Measurements from ENCODE around the gene ARRB1. TPM values are rescaled to one million over a fixed set of nuclear protein-coding genes. Genes with fewer than 3 reads are reported as not detected.

Gene ARRB1
- total RNA-seq, result 24.3 and 28.3 TPM in 2 replicates

GRCh38 chr11:75351541-75351790, at the start of gene ARRB1:
Gene ARRB1 (minus strand): TSS chr11:75351661. CDS start chr11:75351607, 54 bp downstream.

GRCh38 chr11:75399344-75400145, 48.1 kb upstream of the ARRB1 start, which contains the start of gene RPS3:
Gene RPS3 (plus strand): TSS chr11:75399518. CDS start chr11:75399548, 30 bp downstream.

DNA sequence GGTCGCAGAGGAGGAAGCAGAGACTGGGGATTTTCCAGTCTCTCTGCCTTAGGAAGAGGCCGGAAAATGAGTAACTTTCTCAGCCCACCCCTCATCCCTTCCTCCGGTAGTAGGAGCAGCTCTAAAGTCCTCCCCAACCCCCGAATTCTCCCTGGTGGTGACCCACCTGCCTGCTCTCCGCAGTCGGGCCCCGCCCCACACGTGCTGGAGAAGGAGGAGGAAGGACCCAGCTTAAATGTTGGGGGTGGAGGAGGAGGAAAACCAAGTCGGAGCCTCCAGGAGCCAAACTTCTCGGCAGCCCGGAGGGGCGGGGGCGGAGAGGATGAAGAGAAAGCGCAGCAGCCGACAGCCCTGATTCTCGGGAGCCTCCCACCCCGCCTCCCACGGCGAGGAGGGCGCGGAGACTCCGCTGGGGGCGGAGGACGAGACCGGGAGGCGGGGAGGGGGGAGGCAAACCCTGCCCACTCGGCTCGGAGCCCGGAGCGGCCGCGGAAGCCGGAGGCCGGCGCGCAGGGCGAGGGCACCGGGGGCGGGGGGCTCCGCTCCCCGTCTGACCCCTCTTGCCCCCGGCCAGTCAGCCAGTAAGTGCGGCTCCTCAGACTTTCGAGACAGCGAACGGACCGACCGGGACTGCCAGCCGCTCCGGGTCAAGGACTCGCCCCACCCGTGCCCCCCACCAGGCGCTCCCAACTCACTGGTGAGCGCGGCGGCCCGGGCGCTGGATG, 111.0 kb downstream of the ARRB1 start, which contains the start of gene TPBGL:
Gene TPBGL (plus strand): TSS at position 464 of the 725 bp plus-strand sequence. CDS start 276 bp downstream, outside the sequence.

Small RNA genes within 50 kb of the gene (small RNA-seq; reads per million reads assigned to genes)
- 0.26 reads per million for gene MIR326
- gene SNORD15A, result not detected

Other genes starting within 250 kb of the ARRB1 start
- gene SLCO2B1, start 200.6 kb downstream of the ARRB1 start, total RNA-seq, result under 0.01 TPM in 1 of 2 replicates, not detected in the other
- gene TPBGL, start 110.9 kb downstream of the ARRB1 start, total RNA-seq, result under 0.01 TPM in 2 replicates
- 1,699 and 2,281 TPM in 2 replicates for gene RPS3, start 47.9 kb upstream of the ARRB1 start, total RNA-seq
- 3.7 and 5.5 TPM in 2 replicates for gene KLHL35, start 81.5 kb upstream of the ARRB1 start, total RNA-seq
- 2.4 and 5.0 TPM in 2 replicates for gene GDPD5, start 174.3 kb upstream of the ARRB1 start, total RNA-seq
- gene SERPINH1, start 210.6 kb upstream of the ARRB1 start, total RNA-seq, result 418 and 493 TPM in 2 replicates

All from placental epithelial cell (primary cell).